NT2/D1 (cell line): Measurements from ENCODE around the gene RFXANK.

Experiments used
- DNase-seq: peaks from one replicate; pipeline ENCODE4 v3.0.0-alpha.2; 2011; ENCODE audit warnings: low read depth, low spot score
- H3K27me3 ChIP-seq: 2 replicates; pipeline ENCODE4 v1.6.0; 2011; ENCODE audit warnings: mild to moderate bottlenecking; ENCODE audit not compliant: insufficient read length, insufficient read depth
- H3K36me3 ChIP-seq: 2 replicates; pipeline ENCODE4 v1.6.1; 2011; ENCODE audit warnings: mild to moderate bottlenecking, low read length, mixed read lengths; ENCODE audit not compliant: insufficient read depth, insufficient read length
- H3K4me1 ChIP-seq: 2 replicates; pipeline ENCODE4 v1.5.1; 2011; ENCODE audit not compliant: insufficient read depth, insufficient read length
- H3K4me3 ChIP-seq: 2 replicates; pipeline ENCODE4 v1.5.1; 2011; ENCODE audit warnings: low read depth; ENCODE audit not compliant: insufficient read length
- H3K9ac ChIP-seq: 2 replicates; pipeline ENCODE4 v1.6.0; 2011; ENCODE audit warnings: low read depth; ENCODE audit not compliant: insufficient read length
- H3K9me3 ChIP-seq: 2 replicates; pipeline ENCODE4 v1.5.1; 2011; ENCODE audit warnings: mild to moderate bottlenecking, low read length; ENCODE audit not compliant: insufficient read depth
- SUZ12 ChIP-seq: IDR thresholded peaks from 2 replicates; pipeline ENCODE4 v1.6.1; 2011; ENCODE audit not compliant: insufficient read length, insufficient read depth; ENCODE audit errors: extremely low read depth
- YY1 ChIP-seq: IDR thresholded peaks from 2 replicates; pipeline ENCODE4 v1.6.1; 2011; ENCODE audit not compliant: insufficient read length, insufficient read depth
- ZNF274 ChIP-seq: IDR thresholded peaks from 2 replicates; pipeline ENCODE4 v1.6.1; 2011; ENCODE audit warnings: mild to moderate bottlenecking, low read depth, low read length

Gene RFXANK

DNA sequence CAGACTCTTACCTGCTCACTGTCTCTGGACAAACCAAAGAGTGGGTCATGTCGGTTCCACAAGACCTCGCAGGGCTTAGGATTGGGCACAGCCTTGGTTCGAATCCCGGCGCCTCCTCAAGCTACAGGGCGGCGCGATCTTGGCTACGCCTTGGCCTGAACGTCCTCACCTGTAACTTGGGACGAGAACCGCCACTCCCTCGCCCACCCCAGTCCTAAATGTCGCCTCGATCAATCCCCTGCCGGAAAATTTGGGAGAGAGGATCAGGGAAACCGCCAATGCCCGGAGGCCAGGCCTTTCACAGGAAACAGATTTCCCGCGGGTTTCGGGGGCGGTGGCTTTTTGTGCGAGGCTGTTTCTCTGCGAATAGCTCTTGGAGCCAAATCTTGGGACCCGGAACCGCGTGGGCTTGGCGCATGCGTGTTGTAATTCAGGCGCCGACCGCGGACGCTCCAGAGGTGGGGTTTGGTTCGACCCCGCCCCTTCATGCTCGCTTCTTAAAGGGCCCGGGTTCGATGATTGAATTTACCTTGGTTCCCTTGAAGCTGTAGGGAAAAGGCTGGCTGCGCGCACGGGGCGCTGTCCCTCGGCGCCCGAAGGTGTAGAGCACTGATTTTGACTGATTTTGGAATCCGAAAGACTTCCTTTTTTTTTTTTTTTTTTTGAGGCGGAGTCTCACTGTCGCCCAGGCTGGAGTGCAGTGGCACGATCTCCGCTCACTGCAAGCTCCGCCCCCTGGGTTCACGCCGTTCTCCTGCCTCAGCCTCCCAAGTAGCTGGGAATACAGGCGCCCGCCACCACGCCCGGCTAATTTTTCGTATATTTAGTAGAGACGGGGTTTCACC lies 11.2 kb downstream of the RFXANK start, which contains the start of gene NR2C2AP:
NR2C2AP (minus strand) TSS at position 403 of the 845 bp plus-strand sequence; CDS start at position 49, 354 bp downstream.
- peaks cover 43% of the 10 kb centered on the region for H3K27me3 ChIP-seq
- H3K36me3 ChIP-seq: peaks cover 36% of the 10 kb centered on the region
- TF ChIP-seq SUZ12 (no peak), ZNF274 (no peak), YY1 (no peak)
- peaks cover 11% of the 10 kb centered on the region for H3K4me1 ChIP-seq
- peak within 1 kb of the TSS; percentile 97 for H3K9ac ChIP-seq
- H3K4me3 ChIP-seq: peak within 1 kb of the TSS; percentile 93
- H3K9me3 ChIP-seq: no peaks in the 10 kb centered on the region
- DNase-seq: peak; percentile 79

DNA sequence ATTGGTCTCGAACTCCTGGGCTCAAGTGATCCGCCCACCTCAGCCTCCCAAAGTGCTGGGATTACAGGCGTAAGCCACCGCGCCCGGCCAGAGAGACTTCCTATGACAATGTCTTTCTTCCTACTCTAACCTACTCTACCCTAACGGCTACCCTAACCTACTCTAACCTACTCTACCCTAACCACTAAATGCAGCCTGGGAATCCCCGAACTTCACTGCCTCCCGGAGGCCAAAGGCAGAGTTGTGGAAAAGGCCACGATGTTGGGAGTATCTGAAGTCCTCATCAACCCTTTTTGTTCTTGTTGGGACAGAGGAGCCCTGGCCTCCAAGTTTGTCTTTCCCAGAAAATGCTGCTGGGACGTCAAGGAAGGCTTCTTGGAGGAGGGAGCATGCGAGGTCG lies 12.1 kb downstream of the RFXANK start:
- Histone ChIP-seq H3K4me3 (no peak overlapping the region), H3K4me1 (peaks cover 14% of the 10 kb centered on the region), H3K9ac (no peak overlapping the region), H3K27me3 (peaks cover 51% of the 10 kb centered on the region), H3K36me3 (peaks cover 27% of the 10 kb centered on the region), H3K9me3 (no peaks in the 10 kb centered on the region)
- no peak for DNase-seq
- TF ChIP-seq ZNF274 (no peak), SUZ12 (no peak), YY1 (no peak)

DNA sequence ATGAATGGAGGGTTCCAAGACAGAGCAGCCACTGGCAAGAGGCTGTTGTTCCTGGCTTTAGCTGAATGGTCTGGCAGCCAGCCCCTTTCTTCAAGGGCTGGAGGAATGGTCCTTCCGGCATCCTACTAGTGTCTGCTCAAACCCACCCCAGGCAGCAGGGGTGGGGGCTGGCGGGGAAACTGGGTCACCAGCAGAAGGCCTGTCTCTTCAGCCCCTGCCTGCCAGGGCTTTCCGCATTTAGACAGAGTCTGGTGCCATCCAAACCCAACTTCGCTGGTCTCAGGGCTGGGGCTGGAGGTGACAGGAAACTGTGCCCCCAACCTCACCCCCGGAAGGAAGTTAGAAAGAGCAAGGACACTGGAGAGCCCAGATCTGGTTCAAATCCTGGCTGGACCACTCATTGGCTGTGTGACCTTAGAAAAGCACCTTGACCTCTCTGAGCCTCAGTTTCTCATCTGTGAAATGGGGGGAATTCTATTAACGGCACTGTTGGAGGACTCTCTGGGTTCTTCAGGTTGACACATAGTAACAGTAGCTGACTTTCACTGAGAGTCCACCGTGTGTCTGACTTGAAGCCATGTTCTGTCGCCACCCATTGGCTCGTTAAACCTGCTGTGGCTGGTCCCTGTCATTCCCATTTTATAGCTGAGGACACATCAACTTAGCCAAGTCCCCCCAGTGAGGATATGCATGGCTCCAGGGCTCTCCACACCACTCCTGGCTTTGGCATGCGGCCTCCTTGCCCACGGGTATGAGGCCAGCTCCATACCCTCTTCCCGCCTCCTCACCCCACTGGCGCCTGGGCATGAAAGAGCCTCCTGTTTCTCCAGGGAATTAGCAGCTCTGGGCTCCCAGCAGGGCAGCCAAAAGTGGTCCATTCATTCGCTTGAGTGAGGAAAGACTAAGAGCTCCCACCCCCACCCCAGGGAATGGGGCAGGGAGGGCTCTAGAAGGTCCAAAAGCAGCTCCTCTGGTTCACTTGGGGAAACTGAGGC lies 13.7 kb downstream of the RFXANK start:
- Histone ChIP-seq H3K27me3 (peaks cover 66% of the 10 kb centered on the region), H3K9me3 (no peaks in the 10 kb centered on the region), H3K4me1 (peaks cover 14% of the 10 kb centered on the region), H3K4me3 (no peak overlapping the region), H3K36me3 (peaks cover 17% of the 10 kb centered on the region), H3K9ac (no peak overlapping the region)
- TF ChIP-seq YY1: no peak
- peak; percentile 6 for TF ChIP-seq SUZ12
- TF ChIP-seq ZNF274: no peak
- no peak for DNase-seq

DNA sequence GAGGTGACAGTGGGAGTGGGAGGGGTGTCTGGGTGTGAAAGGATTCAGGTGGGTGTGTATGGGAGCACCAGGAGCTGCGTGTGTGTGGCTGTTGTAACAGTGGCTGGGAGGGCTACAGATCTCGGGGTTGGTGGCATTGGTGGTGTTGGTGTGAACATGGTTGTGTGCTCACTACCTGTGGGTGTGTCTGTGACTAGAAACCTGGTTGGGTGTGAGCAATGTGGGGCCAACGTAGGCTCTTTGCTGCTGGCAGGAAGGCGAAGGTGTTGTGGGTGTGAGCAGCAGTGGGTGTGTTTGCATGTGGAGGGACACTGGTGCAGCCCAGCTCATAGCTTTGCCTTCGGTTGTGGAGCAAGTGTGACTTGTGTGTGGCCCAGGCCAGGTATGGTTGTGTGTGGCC lies 14.9 kb downstream of the RFXANK start:
- Histone ChIP-seq H3K36me3 (peaks cover 8% of the 10 kb centered on the region), H3K9ac (no peak overlapping the region), H3K27me3 (peaks cover 78% of the 10 kb centered on the region), H3K9me3 (no peaks in the 10 kb centered on the region), H3K4me1 (peaks cover 19% of the 10 kb centered on the region), H3K4me3 (no peak overlapping the region)
- no peak for DNase-seq
- TF ChIP-seq SUZ12 (no peak), ZNF274 (no peak), YY1 (no peak)

GRCh38 chr19:19207637-19208572 lies 15.8 kb downstream of the RFXANK start:
- H3K36me3 ChIP-seq: no peaks in the 10 kb centered on the region
- H3K9me3 ChIP-seq: no peaks in the 10 kb centered on the region
- DNase-seq: no peak
- TF ChIP-seq YY1: no peak
- TF ChIP-seq ZNF274: no peak
- no peak for TF ChIP-seq SUZ12
- no peak overlapping the region for H3K9ac ChIP-seq
- H3K4me1 ChIP-seq: peaks cover 21% of the 10 kb centered on the region
- H3K27me3 ChIP-seq: peaks cover 88% of the 10 kb centered on the region
- H3K4me3 ChIP-seq: no peak overlapping the region

DNA sequence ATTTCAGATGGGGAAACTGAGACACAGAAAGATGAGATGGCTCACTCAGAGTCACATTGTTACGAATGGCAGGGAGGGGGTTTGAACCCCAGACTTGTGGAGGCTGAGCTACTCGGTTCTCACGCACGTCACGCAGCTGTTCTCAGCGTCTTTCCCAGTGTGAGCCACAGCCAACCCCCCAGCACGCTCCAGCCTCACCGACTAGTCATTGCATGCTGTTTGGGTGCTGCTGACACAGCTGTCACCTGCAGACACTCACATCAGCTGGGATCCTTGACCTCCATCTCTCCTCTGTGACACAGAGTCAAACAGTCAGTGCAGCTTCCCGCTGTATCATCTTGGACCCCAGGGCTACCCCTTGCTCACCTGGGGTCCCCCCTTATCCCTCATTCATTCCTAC lies 17.3 kb downstream of the RFXANK start:
- Histone ChIP-seq H3K27me3 (peaks cover 97% of the 10 kb centered on the region), H3K4me1 (peaks cover 21% of the 10 kb centered on the region), H3K9ac (no peak overlapping the region), H3K4me3 (no peak overlapping the region), H3K36me3 (no peaks in the 10 kb centered on the region), H3K9me3 (no peaks in the 10 kb centered on the region)
- TF ChIP-seq ZNF274 (no peak), YY1 (no peak), SUZ12 (no peak)
- no peak for DNase-seq
